RPMI7951 (cell line): ENCODE measurements around the gene LRIT2. TPM values are rescaled to one million over a fixed set of nuclear protein-coding genes. Genes with fewer than 3 reads are reported as not detected.
A peak's percentile ranks its signal among the peaks of the same experiment; 100 is the strongest.
"Not testable (repeated sequence)": the region's sequence is repeated elsewhere in the genome, so short reads cannot be mapped to it uniquely, and the experiment has no call there.

Source experiments
- DNase-seq: peaks from one replicate; pipeline ENCODE4 v3.0.0-alpha.2; 2012; ENCODE audit warnings: low read depth
- total RNA-seq: library from RNA; depleted of rRNA; stranded (reverse); fragments of >200 nt; shearing (Covaris generic); gene quantifications from 2 replicates; pipeline ENCODE4 v1.2.3, GENCODE V29; 2014; rRNA removed

The LRIT2 gene
- total RNA-seq, 1 experiment from 2014 or later, result not detected

DNA sequence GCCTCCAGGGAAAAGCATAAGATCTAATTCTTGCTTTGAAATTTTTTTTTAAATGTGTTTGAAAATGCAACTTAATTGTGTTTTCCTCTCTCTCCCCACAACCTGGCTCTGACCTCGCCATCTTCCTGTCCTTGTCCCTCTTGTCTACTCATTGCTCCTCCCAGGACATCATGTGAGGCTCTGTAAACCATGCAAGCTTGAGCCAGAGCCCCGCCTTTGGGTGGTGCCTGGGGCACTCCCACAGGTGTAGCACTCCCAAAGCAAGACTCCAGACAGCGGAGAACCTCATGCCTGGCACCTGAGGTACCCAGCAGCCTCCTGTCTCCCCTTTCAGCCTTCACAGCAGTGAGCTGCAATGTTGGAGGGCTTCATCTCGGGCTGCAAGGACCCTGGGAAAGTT is 40.8 kb downstream of the LRIT2 start:
- DNase-seq, result no peak

DNA sequence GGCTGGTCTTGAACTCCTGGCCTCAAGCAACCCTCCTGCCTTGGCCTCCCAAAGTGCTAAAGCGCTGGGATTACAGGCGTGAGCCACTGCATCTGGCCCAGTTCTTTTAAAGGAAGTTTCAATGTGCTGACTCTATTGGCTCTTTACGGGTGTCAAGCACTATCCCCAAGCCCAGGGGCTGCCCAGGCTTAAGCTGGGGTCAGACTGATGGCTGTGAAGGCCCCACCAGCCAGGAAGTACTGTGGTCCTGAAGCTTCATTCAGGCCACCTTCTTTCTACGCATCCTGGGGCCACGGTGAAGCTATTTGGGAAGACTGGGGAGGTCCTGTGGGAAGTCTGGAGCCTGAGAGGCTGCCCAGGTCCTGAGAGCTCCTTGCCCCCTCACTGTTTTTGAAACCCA is 43.7 kb downstream of the LRIT2 start:
- no peak for DNase-seq

DNA sequence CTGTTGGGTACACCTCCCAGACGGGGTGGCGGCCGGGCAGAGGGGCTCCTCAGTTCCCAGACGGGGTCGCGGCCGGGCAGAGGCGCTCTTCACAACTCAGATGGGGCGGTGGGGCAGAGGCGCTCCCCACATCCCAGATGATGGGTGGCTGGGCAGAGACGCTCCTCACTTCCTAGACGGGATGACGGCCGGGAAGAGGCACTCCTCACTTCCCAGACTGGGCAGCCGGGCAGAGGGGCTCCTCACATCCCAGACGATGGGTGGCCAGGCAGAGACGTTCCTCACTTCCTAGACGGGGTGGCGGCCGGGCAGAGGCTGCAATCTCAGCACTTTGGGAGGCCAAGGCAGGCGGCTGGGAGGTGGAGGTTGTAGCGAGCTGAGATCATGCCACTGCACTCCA is 45.0 kb downstream of the LRIT2 start:
- not testable (repeated sequence) for DNase-seq

DNA sequence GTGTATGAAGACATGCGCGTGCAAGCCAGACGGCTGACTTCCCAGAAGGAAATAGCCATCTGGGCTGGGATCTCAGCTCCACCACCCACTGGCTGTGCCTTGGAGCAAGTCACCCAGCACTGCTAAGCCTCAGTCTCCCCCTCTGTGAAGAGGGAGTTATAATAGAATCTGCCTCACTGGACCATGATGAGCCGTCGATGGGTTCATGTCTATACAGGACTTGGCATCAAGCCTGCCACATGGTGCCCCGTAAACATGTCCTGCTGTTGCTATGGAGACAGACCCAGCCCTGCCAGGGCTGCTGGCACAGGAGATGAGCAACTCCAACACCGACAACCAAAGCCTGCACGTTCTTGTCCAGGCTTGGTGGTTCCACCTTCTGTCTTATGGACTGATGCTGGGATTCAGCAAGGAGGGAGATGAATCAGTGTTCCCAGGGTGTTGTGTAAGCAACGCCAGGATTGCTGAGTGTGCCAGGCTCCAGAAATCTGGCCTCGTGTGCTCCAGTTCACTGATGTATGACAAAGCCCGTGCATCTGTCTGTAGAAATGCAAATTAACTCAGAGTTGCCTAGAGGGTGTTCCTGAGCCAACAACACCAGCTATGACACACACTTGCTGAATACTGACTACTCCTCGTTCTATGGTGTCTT is 46.2 kb downstream of the LRIT2 start:
- peak; percentile 68 for DNase-seq

DNA sequence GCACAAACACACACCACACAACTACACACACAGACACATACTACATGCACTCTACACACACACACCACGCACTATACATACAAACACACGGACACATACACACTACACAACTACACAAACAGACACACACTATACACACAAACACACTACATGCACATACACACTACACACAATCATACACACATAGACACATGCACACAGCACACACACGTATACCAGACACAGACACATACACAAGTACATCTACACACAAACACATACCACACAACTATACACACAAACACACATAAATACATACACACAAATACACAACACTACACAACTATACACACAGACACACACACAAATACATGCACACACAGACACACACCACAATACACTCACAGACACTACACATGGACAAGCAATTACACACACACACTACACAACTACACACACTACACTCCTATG is 47.2 kb downstream of the LRIT2 start:
- no peak for DNase-seq

DNA sequence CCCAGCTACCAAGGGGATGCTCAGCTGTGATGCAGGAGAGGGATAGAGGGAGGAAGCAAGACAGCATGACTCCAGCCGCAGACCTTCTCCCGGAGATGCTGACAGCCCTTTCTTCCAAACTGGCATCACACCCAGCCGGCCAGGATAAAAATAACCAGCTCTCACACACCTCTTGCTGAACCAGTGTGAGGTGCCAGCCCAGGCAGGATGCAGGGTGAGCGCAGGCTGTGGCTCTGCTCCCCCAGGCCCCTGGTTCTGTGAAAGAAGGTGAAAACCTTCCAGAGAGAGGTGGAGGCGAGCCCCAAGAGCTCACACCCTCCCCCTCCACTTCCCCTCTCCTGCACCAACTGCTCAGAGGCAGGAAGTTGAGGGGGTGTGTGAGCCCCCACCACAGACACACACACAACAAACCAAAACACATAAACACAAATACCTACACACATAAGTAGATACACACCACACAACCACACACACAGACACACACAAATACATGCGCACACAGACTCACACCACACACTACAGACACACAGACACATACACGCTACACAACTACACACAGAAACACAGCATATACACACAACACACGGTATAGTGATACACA is 47.7 kb downstream of the LRIT2 start:
- DNase-seq, result no peak

DNA sequence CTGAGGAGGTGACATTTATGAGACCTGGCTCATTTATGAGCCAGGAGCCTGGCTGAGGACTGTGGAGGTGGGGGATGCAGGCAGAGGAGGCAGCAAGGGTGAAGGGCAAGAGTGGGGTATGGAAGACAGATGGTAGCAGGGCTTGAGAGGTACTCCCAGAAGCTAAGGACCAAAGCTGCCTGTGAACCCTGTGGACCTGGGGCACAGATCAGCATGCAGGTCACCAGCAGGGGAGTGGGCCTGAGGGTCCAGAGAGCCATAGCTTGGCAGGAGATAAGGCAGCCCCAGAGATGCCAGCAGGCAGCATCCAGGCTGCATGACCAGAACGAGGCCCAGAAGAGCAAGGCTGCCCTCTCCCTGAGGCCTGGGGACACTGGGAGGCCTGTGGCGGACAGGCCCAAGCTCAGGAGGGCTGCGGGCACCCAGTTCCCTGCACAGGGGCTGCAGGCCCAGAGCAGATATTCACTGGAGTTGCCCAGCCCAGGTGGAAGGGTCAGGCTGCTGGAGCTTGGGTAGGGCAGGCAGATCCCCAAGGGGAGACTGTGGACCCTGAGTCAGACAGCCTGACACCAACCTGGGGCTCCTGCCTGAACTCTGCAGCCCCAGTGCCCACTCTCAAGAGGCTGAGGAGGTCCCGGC is 48.4 kb downstream of the LRIT2 start:
- DNase-seq, result no peak

DNA sequence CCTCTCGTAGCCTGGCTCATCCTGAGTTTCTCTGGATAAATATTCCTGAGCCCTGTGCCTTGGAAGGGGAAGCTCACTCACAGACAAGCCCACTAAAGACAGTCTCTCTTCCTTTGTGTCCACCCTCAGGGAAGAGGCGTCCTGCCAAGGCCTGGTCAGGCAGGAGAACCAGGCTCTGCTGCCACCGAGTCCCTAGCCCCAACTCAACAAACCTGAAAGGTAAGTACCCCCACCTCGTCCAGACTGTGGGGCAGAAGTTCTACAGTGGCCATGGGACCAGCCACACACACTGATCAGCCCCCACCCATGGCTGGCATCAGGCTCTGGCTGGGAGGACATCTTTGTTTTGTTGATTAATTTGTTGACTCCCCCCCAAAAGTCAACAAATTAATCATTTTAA is 49.0 kb downstream of the LRIT2 start:
- no peak for DNase-seq

DNA sequence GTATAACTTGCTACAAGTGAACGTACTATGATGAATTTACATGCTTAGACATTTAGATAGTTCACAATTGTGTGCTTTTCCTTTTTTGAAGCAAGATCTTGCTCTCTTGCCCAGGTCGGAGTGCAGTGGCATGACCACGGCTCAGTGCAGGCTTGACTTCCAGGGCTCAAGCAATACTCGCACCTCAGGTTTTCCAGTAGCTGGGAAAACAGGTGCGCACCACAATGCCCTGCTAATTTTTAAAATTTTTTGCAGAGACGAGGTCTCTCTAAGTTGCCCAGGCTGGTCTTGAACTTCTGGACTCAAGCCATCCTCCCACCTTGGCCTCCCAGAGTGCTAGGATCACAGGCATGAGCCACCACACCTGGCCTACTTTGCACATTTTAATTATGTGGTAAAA is 49.9 kb downstream of the LRIT2 start:
- no peak for DNase-seq

DNA sequence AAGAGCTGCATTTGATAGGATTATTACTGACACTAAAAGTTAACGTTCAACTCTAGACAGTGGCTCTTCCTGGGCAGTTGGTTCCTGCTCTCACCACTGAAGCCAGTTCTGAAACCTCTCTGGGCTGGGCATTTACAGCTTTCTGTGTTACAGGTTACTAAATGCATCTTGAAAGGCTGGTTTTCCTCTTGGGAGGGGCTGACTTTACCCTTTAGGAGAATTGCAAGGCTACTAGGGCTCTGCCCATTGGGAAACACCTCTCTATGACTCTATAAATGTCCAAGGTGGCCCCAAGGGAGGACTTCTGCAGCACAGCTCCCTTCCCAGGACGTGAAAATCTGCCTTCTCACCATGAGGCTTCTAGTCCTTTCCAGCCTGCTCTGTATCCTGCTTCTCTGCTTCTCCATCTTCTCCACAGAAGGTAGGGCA is 51.8 kb downstream of the LRIT2 start, which contains the start of gene GPR15LG:
GPR15LG (plus strand) TSS at position 301 of the 429 bp plus-strand sequence; CDS start at position 352, 51 bp downstream.
- DNase-seq, result no peak

DNA sequence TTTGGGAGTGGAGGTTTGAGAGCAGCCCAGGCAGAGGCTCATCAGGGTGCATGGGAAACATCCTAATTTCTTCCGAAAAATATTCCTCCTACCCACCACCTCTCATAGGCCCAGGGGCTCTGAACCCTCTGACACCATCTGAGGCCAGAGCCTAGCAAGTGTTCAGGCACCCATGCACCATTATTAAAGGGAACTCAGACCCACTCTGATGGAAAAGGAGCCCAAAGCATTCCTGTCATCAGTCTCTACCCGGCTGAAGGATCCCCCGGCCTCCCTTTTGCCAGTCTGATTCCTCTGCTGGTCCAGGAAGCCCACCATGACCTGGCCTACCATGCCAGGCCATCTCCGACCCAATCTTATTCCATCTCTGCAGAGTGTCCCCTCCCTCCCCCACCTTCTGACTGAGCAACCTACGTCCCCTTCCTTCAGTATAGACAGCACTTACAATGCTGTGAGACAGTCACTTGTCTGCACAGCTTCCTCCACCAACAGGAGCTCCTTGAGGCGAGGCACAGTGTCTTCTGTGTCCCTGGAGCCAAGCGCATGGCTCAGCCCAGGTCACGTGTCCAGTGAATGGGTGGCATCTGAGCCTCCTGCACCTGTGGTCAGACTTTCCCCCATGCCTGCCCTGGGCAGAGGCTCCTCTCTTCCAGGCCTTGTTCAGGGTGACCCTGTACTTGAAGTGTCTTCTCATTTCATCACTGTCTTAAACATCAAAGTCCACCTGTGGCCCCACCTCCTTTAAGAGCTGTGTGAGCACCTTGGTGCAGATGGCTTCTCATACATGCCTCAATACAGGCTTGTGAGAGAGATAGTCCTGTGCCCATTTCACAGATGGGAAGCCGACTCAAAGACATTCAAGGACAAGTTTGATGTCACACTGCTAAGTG is 52.6 kb downstream of the LRIT2 start:
- DNase-seq, result no peak

DNA sequence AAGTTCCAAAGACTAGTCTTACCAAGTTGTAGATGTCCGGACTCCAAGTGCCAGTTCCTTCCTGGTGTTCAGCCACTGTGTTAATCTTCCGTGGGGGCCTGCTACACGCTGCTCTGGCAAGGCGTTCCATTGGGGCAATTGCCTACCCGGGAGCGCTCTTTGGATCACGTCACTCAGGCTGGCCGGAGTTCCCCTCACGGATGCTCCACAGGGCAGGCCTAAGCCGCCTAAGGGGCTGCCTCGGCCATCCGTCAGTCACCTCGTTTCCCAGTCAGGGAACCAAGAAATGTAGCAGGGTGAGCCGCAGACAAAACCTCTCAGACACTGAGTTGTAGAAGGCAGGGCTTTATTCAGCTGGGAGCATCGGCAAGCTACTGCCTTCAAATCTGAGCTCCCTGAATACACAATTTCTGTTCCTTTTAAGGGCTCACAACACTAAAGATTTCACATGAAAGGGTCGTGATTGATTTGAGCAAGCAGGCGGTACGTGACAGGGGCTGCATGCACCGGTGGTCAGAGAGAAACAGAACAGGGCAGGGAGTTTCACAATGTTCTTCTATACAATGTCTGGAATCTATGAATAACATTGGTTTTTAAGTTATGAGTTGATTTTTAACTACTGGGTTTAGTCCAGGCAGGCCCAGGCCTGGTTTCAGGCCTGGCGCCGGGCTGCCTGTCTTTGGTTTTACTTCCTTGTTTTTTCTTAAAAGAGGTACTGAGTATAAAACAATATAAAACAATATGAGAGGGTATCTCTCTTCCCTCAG is 53.5 kb downstream of the LRIT2 start:
- DNase-seq, result not testable (repeated sequence)

DNA sequence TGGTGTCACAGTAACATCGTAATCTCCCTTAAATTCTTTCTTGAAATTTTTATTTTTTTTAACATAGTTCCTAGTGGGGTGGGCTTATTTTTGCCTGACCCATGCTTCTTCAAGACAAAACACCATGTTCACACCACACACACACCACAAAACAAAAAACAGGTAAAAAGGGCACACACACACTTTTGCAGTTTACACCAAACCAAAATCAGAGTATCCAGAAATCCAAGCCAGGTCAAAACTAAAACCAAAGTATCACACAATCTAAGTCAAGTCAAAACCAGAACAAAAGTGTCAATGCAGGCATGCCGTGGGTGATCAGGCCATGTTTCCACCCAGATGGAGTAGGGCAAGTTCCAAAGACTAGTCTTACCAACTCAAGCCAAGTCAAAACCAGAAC is 54.1 kb downstream of the LRIT2 start:
- DNase-seq, result not testable (repeated sequence)

Other genes starting within 250 kb of the LRIT2 start
- 151 and 172 TPM in 2 replicates for gene GHITM, start 86.0 kb downstream of the LRIT2 start, total RNA-seq
- gene GPR15LG, start 51.7 kb downstream of the LRIT2 start, total RNA-seq, result not detected in 2 replicates
- gene CDHR1, start 31.0 kb downstream of the LRIT2 start, total RNA-seq, result not detected in 2 replicates
- not detected in 2 replicates for gene LRIT1, start 16.0 kb upstream of the LRIT2 start, total RNA-seq
- not detected in 2 replicates for gene RGR, start 19.5 kb upstream of the LRIT2 start, total RNA-seq
- 14.5 and 16.9 TPM in 2 replicates for gene CCSER2, start 103.0 kb upstream of the LRIT2 start, total RNA-seq